ENCODE results near the gene LRRK1.

DNA sequence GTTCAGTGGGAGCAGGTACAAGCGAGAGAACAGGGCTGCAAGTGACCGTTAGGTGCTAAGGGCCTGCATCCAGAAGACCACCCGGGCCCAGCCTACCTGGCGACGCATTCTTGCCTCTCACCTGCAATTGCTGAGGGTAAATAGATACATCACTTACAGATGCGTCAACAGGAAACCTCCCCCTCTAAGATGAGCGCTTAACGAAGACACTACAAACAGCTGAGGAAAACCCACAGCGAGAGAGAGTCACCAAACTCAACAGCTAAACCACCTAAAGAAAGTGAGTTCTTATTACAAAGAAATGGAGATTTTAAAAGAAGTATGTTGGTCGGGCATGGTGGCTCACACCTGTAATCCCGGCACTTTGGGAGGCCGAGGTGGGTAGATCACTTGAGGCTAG lies 174.8 kb downstream of the LRRK1 start:
- TF ChIP-seq, protein P1, sequence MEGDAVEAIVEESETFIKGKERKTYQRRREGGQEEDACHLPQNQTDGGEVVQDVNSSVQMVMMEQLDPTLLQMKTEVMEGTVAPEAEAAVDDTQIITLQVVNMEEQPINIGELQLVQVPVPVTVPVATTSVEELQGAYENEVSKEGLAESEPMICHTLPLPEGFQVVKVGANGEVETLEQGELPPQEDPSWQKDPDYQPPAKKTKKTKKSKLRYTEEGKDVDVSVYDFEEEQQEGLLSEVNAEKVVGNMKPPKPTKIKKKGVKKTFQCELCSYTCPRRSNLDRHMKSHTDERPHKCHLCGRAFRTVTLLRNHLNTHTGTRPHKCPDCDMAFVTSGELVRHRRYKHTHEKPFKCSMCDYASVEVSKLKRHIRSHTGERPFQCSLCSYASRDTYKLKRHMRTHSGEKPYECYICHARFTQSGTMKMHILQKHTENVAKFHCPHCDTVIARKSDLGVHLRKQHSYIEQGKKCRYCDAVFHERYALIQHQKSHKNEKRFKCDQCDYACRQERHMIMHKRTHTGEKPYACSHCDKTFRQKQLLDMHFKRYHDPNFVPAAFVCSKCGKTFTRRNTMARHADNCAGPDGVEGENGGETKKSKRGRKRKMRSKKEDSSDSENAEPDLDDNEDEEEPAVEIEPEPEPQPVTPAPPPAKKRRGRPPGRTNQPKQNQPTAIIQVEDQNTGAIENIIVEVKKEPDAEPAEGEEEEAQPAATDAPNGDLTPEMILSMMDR (IDR thresholded peaks at IDR 0.05) = no peak
- TF ChIP-seq POLR2A (IDR thresholded peaks at IDR 0.05) = no peak
